Common myeloid progenitor, CD34-positive (primary cell): ENCODE measurements around the gene PLB1.
A peak's percentile ranks its signal among the peaks of the same experiment; 100 is the strongest.

Experiments
- CTCF ChIA-PET: fragments of 350-600 bp; sonication (Branson Sonifier 250); formaldehyde crosslinking; loops from one replicate; lab custom pipeline; 2021; ENCODE audit warnings: antibody characterized with exemption; lab: Charles Lee
- POLR2A ChIA-PET: fragments of 350-600 bp; sonication (Branson Sonifier 250); formaldehyde crosslinking; loops from one replicate; lab custom pipeline; 2021; ENCODE audit warnings: antibody characterized with exemption; lab: Charles Lee
- DNase-seq, 3 donors: peaks; one replicate each; pipeline versions ENCODE4 v3.0.0 to v3.0.0-alpha.2; 2013
- H3K27ac ChIP-seq, 2 experiments: 1 replicate in 1 of 2; 2 replicates in 1 of 2; pipeline ENCODE4 v1.7.0; 2013; ENCODE audit warnings: inconsistent platforms in 2 of 2, low read length in 2 of 2, mild to moderate bottlenecking in 2 of 2, low read depth in 1 of 2, moderate library complexity in 1 of 2; ENCODE audit not compliant: severe bottlenecking in 2 of 2, insufficient read depth in 1 of 2, poor library complexity in 1 of 2
- H3K27me3 ChIP-seq, 5 experiments: replicated peaks in 2 of 5; 1 replicate in 3 of 5; 2 replicates in 2 of 5; pipeline versions ENCODE4 v1.6.1 to v1.7.0; 2013; ENCODE audit warnings: low read length in 4 of 5, mild to moderate bottlenecking in 2 of 5, moderate library complexity in 2 of 5, inconsistent platforms in 1 of 5; ENCODE audit not compliant: insufficient read depth in 5 of 5, control insufficient read depth in 4 of 5
- H3K36me3 ChIP-seq, 4 experiments: 1 replicate in 2 of 4; 2 replicates in 2 of 4; pipeline versions ENCODE4 v1.6.1 to v1.7.0; 2013; ENCODE audit warnings: low read length in 3 of 4, control low read depth in 1 of 4, mild to moderate bottlenecking in 1 of 4; ENCODE audit not compliant: control insufficient read depth in 4 of 4, insufficient read depth in 4 of 4
- H3K4me1 ChIP-seq, 4 experiments: 1 replicate in 3 of 4; 2 replicates in 1 of 4; pipeline versions ENCODE4 v1.6.1 to v1.7.1; 2013; ENCODE audit warnings: low read length in 3 of 4, mild to moderate bottlenecking in 3 of 4, control low read depth in 1 of 4, inconsistent platforms in 1 of 4, moderate library complexity in 1 of 4; ENCODE audit not compliant: control insufficient read depth in 4 of 4, insufficient read depth in 4 of 4; ENCODE audit errors: control extremely low read depth in 1 of 4
- H3K4me3 ChIP-seq, 7 experiments: 1 replicate in 4 of 7; 2 replicates in 3 of 7; pipeline versions ENCODE4 v1.5.1 to v1.7.0; 2013; ENCODE audit warnings: mild to moderate bottlenecking in 7 of 7, low read length in 6 of 7, moderate library complexity in 6 of 7, inconsistent platforms in 2 of 7, low read depth in 2 of 7, control low read depth in 1 of 7; ENCODE audit not compliant: insufficient read depth in 4 of 7, control insufficient read depth in 1 of 7; ENCODE audit errors: extremely low read depth in 1 of 7
- H3K9me3 ChIP-seq, 5 experiments: 1 replicate in 4 of 5; 2 replicates in 1 of 5; pipeline versions ENCODE4 v1.6.1 to v1.7.1; 2013; ENCODE audit warnings: low read length in 4 of 5, mild to moderate bottlenecking in 2 of 5, inconsistent platforms in 1 of 5, low read depth in 1 of 5, moderate library complexity in 1 of 5; ENCODE audit not compliant: control insufficient read depth in 4 of 5, insufficient read depth in 2 of 5; ENCODE audit errors: control extremely low read depth in 1 of 5
- WGBS: methylation state at CpG from one replicate; pipeline ENCODE4 v1.1.5; 2013; ENCODE audit not compliant: insufficient coverage; 5-methylcytosine and 5-hydroxymethylcytosine counted together

Gene PLB1

DNA sequence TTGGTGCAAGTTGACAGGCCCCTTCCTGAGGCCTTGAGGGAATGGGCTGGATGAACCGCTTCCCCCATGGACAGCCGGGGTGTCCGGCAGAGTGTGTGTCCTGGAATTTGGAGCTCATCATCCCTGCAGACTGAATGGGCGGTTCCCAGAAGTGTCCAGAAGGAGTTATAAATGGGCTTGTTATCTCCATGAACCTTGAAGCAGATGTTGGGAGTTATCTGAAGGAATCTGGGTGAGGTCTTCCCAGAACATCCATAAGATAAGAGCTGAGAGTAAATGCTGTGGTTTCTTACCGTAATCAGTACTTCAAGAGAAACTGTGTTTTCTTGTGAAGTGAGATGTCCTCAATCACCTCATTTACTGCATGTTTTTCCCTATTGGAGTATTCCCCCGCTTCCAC, 21.1 kb downstream of the PLB1 start:
- Histone ChIP-seq H3K4me3 (no peak overlapping the region), H3K27me3 (peaks cover 0 to 4% (median 2%) of the 10 kb centered on the region in 5 experiments), H3K36me3 (no peaks in the 10 kb centered on the region), H3K27ac (no peak overlapping the region), H3K9me3 (peaks cover 0 to 7% (median 3%) of the 10 kb centered on the region in 5 experiments), H3K4me1 (peaks cover 0 to 4% (median 0%) of the 10 kb centered on the region in 4 experiments)
- POLR2A ChIA-PET, result interaction anchor here (0.5 kb wide), 1 partner anchor 414 kb away, joined by 3 read pairs; no protein-coding TSS in a partner anchor
- 90% methylated on average over 5 of the region's 6 CpGs for WGBS
- no peak for DNase-seq
- CTCF ChIA-PET, result interaction anchor here (1.2 kb wide), 1 partner anchor 14 kb away, joined by 3 read pairs; no protein-coding TSS in a partner anchor

DNA sequence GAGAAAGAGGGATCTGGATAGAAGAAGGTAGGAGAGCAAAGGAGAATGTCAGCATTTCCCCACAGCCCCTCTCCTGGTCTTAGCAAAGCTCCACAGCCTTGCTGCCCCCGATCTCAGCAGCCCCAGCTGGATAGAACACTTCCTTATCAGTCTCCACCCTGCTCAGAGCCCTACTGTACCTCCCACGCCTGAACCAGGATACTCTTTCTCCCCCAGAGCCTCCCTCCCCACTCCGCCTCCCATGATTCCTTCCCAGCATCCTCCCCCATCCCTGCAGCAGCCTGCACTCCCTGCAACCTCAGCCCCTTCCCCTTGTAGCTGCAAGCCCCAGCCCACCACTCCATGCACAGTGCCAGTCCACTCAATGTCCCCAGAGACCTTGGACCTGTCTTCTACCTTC, 25.8 kb downstream of the PLB1 start:
- WGBS, result 53% methylated on average over 3 of the region's 3 CpGs
- H3K4me1 ChIP-seq, result peaks cover 0 to 16% (median 0%) of the 10 kb centered on the region in 4 experiments
- no peak for DNase-seq
- ChIA-PET CTCF (interaction anchor here (1.0 kb wide), 1 partner anchor 46 kb away, joined by 3 read pairs; no protein-coding TSS in a partner anchor), POLR2A (no interaction called here)
- H3K27me3 ChIP-seq, result peaks cover 0 to 4% (median 1%) of the 10 kb centered on the region in 5 experiments
- H3K4me3 ChIP-seq, result no peak overlapping the region
- H3K36me3 ChIP-seq, result no peaks in the 10 kb centered on the region
- no peaks in the 10 kb centered on the region for H3K9me3 ChIP-seq
- no peak overlapping the region for H3K27ac ChIP-seq

DNA sequence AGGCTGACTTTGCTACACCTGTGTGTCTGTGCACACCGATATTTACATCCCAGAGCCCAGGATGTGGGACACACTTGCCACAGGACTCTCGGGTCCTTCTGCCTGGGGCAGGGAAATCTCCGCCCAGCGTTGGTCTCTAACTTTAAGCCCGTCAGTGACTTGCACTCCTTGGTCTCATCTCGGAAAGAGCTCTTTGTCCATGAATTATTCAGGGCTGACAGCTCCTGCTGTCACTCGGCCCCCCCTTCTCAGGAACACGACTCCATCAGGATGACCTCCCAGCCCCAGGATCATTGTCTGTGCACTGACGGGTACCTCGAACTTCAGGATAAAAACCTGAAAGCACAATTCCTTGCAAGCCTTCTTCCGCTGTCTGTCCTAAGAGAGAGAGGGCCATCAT, 26.6 kb downstream of the PLB1 start:
- Histone ChIP-seq H3K4me1 (peaks cover 0 to 16% (median 0%) of the 10 kb centered on the region in 4 experiments), H3K4me3 (no peak overlapping the region), H3K36me3 (no peaks in the 10 kb centered on the region), H3K27me3 (peaks cover 0 to 4% (median 1%) of the 10 kb centered on the region in 5 experiments), H3K27ac (no peak overlapping the region), H3K9me3 (no peaks in the 10 kb centered on the region)
- CTCF ChIA-PET, result interaction anchor here (1.0 kb wide), 1 partner anchor 45 kb away, joined by 3 read pairs; no protein-coding TSS in a partner anchor
- no peak for DNase-seq
- POLR2A ChIA-PET, result no interaction called here
- WGBS, result 97% methylated on average over 11 of the region's 11 CpGs

DNA sequence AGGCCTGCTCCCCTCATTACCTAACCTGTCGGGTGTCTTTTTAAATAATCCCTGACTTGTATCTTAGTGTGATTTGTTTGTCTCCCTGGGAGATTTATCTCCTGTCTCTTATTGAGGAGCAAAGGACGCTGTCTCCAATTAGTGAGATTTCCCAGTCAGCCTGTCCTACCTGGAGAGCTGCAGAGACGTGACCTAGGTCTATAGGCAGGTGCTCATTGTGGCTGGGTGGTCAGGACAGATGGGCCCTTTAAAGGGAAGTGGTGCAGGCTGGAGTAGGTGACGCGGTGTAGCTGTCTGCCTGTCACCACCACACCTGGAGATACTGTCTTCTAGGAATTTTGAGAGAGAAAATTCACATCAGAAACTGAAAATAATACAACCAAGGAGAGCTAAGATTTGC, 28.0 kb downstream of the PLB1 start:
- CTCF ChIA-PET, result no interaction called here
- Histone ChIP-seq H3K4me3 (no peak overlapping the region), H3K27me3 (peaks cover 0 to 4% (median 1%) of the 10 kb centered on the region in 5 experiments), H3K27ac (no peak overlapping the region), H3K4me1 (peaks cover 0 to 16% (median 0%) of the 10 kb centered on the region in 4 experiments), H3K9me3 (no peaks in the 10 kb centered on the region), H3K36me3 (no peaks in the 10 kb centered on the region)
- POLR2A ChIA-PET, result no interaction called here
- 74% methylated on average over 2 of the region's 5 CpGs for WGBS
- DNase-seq, result no peak

DNA sequence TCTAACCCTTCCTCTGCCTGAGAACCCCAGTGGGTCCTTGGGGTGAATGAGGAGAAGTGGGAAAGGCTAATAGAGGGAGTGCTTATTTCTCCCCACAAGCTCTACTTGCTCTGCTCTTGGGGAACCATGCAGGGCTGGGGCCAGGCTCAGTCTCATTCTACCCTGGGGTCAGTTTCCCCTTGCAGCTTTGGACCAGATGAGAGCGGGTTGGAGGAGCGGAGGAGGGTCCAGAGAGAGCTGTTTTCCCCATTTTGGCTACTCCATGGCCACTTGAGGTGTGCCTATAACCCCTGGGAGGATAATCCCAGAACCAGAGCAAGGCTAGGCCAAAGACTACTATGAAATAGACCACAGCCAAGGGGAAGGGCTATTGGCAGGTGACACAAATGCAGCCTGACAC, 29.6 kb downstream of the PLB1 start:
- H3K27me3 ChIP-seq, result peaks cover 0 to 4% (median 0%) of the 10 kb centered on the region in 5 experiments

DNA sequence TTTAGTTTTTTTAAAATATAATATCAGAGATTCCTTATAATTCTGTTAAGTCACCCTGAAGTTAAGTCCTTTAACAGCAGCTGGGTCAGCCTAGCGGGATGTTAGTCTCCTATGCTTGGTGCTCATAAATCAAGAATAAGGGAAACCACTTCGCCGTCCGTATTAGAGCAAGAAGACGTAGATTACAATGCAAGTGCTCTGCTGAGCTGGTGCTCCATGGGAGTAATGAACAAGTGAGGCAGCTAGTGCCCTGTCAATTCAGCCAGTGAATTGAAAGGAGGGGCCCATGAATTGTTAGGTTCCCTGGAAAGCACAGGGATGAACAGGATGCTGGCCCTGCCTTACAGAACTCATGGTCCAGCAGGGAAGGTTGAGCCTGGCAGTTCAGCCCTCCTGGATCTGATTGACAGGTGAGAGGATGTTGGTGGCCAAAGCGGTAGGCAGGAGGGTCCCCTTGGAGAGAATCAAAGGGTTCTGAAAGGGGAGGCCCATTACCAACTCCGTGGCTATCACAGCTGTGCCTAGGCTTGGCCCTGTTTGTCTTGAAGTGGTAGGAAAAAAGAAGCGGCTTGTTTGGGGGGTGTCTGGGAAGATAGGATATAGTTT, 30.8 kb downstream of the PLB1 start:
- ChIA-PET POLR2A (interaction anchor here (0.6 kb wide), 1 partner anchor 13 kb away, joined by 4 read pairs; no protein-coding TSS in a partner anchor), CTCF (interaction anchor here (1.0 kb wide), 1 partner anchor 9 kb away, joined by 3 read pairs; no protein-coding TSS in a partner anchor)
- Histone ChIP-seq H3K36me3 (no peaks in the 10 kb centered on the region), H3K4me3 (no peak overlapping the region), H3K27ac (no peak overlapping the region), H3K27me3 (peaks cover 0 to 1% (median 0%) of the 10 kb centered on the region in 5 experiments), H3K9me3 (no peaks in the 10 kb centered on the region), H3K4me1 (peaks cover 0 to 12% (median 0%) of the 10 kb centered on the region in 4 experiments)
- DNase-seq, result peak in 1 of 3 donors; percentile 31
- 51% methylated on average over 7 of the region's 8 CpGs for WGBS

More for the DNA sequence above, 29.6 kb downstream of the PLB1 start:
- Histone ChIP-seq H3K36me3 (no peaks in the 10 kb centered on the region), H3K4me3 (no peak overlapping the region), H3K9me3 (no peaks in the 10 kb centered on the region), H3K27ac (no peak overlapping the region), H3K4me1 (peaks cover 0 to 16% (median 0%) of the 10 kb centered on the region in 4 experiments)
- no peak for DNase-seq
- ChIA-PET POLR2A (no interaction called here), CTCF (no interaction called here)
- 95% methylated on average over 2 of the region's 2 CpGs for WGBS

DNA sequence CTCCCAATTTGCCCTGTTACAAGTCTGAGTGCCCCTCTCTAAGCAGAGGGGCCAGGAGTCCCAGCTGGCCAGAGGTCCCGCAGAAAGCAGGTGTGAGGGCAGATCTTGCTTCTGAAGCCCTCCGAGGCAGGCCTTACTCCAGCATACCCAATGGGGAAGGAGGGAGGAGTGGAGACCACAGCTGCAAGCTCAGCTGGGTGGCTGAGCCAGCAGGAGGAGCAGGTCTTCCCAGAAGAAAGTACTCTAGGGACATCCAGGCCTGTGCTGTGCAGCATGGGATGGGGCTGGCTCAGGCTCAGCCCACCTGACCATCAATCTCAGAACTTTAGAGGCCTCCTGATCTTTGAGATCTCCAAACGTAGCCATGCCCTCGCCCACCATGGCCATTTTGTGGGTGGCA, 31.3 kb downstream of the PLB1 start:
- ChIA-PET CTCF (interaction anchor here (1.0 kb wide), 1 partner anchor 8 kb away, joined by 3 read pairs; no protein-coding TSS in a partner anchor), POLR2A (interaction anchor here (0.6 kb wide), 1 partner anchor 13 kb away, joined by 4 read pairs; no protein-coding TSS in a partner anchor)
- H3K9me3 ChIP-seq, result no peaks in the 10 kb centered on the region
- no peak for DNase-seq
- H3K36me3 ChIP-seq, result no peaks in the 10 kb centered on the region
- H3K4me3 ChIP-seq, result no peak overlapping the region
- peaks cover 0 to 12% (median 0%) of the 10 kb centered on the region in 4 experiments for H3K4me1 ChIP-seq
- H3K27me3 ChIP-seq, result peaks cover 0 to 1% (median 0%) of the 10 kb centered on the region in 5 experiments
- no peak overlapping the region for H3K27ac ChIP-seq
- 89% methylated on average over 2 of the region's 4 CpGs for WGBS
